Tibial artery (tissue), 4 donors: Measurements from ENCODE around the gene HTT.

ENCODE experiments used
- DNase-seq, 2 donors: peaks; one replicate each; pipeline ENCODE4 v3.0.0-alpha.2; 2019
- H3K27ac ChIP-seq, 2 donors: fragments of 200-600 bp; sonication (generic) in 1 of 2; 1 replicate in 1 of 2; 2 replicates in 1 of 2; pipeline ENCODE4 v1.5.1; 2018 to 2019; ENCODE audit warnings: mild to moderate bottlenecking in 1 of 2
- H3K27me3 ChIP-seq, 2 donors: fragments of 200-600 bp; sonication (generic) in 1 of 2; one replicate each; pipeline versions ENCODE4 v1.5.1 to v1.6.0; 2016 to 2019
- H3K36me3 ChIP-seq, 3 donors: fragments of 200-600 bp; sonication (generic) in 2 of 3; one replicate each; pipeline ENCODE4 v1.5.1; 2016 to 2019; ENCODE audit warnings: mild to moderate bottlenecking in 2 of 3
- H3K4me1 ChIP-seq, 4 donors: fragments of 200-600 bp; sonication (generic) in 2 of 4; 1 replicate in 3 of 4; 2 replicates in 1 of 4; pipeline ENCODE4 v1.5.1; 2016 to 2019
- H3K4me3 ChIP-seq, 2 donors: fragments of 200-600 bp; sonication (generic) in 1 of 2; 1 replicate in 1 of 2; 2 replicates in 1 of 2; pipeline ENCODE4 v1.5.1; 2018 to 2019; ENCODE audit warnings: mild to moderate bottlenecking in 2 of 2
- H3K9me3 ChIP-seq, 3 donors: fragments of 200-600 bp; sonication (generic) in 1 of 3; one replicate each; pipeline ENCODE4 v1.5.1; 2016 to 2019
- CTCF ChIP-seq, 2 experiments: fragments of 200-600 bp in 1 of 2; fragments of 450-650 bp in 1 of 2; IDR thresholded peaks; one replicate each; pipeline ENCODE4 v1.5.1; 2017 to 2019; ENCODE audit warnings: antibody characterized with exemption in 2 of 2, mild to moderate bottlenecking in 1 of 2, moderate library complexity in 1 of 2
- intact Hi-C: fragments of 100-400 bp; cut with DNase I; formaldehyde crosslinking; loops from one replicate; pipeline ENCODE4 v1.15.0; 2023; ENCODE audit warnings: low total_unique reads

The HTT gene

GRCh38 chr4:3123181-3123671 is 48.7 kb downstream of the HTT start:
- TF ChIP-seq CTCF (IDR thresholded peaks at IDR 0.05), result no peak
- H3K4me1 ChIP-seq, result peaks cover 0 to 10% (median 0%) of the 10 kb centered on the region in 4 donors
- no peak overlapping the region for H3K4me3 ChIP-seq
- intact Hi-C loops, result no loop called here
- H3K27ac ChIP-seq, result peak overlapping the region in 1 of 2 donors; percentile 33
- H3K9me3 ChIP-seq, result no peaks in the 10 kb centered on the region
- no peak for DNase-seq
- no peaks in the 10 kb centered on the region for H3K27me3 ChIP-seq
- peaks cover 42 to 79% (median 46%) of the 10 kb centered on the region in 3 donors for H3K36me3 ChIP-seq

GRCh38 chr4:3124070-3124767 is 49.7 kb downstream of the HTT start:
- Histone ChIP-seq H3K9me3 (no peaks in the 10 kb centered on the region), H3K27me3 (no peaks in the 10 kb centered on the region), H3K36me3 (peaks cover 40 to 83% (median 42%) of the 10 kb centered on the region in 3 donors), H3K27ac (no peak overlapping the region), H3K4me1 (peaks cover 0 to 10% (median 0%) of the 10 kb centered on the region in 4 donors), H3K4me3 (no peak overlapping the region)
- intact Hi-C loops, result no loop called here
- no peak for TF ChIP-seq CTCF (IDR thresholded peaks at IDR 0.05)
- DNase-seq, result no peak

GRCh38 chr4:3127112-3127511 is 52.6 kb downstream of the HTT start:
- no peak overlapping the region for H3K4me3 ChIP-seq
- intact Hi-C loops, result no loop called here

GRCh38 chr4:3128058-3128457 is 53.6 kb downstream of the HTT start:
- H3K9me3 ChIP-seq, result no peaks in the 10 kb centered on the region
- no peak for TF ChIP-seq CTCF (IDR thresholded peaks at IDR 0.05)
- no peak overlapping the region for H3K4me3 ChIP-seq
- H3K27me3 ChIP-seq, result no peaks in the 10 kb centered on the region
- peaks cover 0 to 5% (median 0%) of the 10 kb centered on the region in 4 donors for H3K4me1 ChIP-seq
- intact Hi-C loops, result no loop called here
- H3K36me3 ChIP-seq, result peaks cover 53 to 83% (median 57%) of the 10 kb centered on the region in 3 donors
- H3K27ac ChIP-seq, result no peak overlapping the region
- no peak for DNase-seq

More at GRCh38 chr4:3127112-3127511, 52.6 kb downstream of the HTT start:
- Histone ChIP-seq H3K27me3 (no peaks in the 10 kb centered on the region), H3K4me1 (peaks cover 0 to 10% (median 0%) of the 10 kb centered on the region in 4 donors), H3K36me3 (peaks cover 47 to 83% (median 49%) of the 10 kb centered on the region in 3 donors), H3K9me3 (no peaks in the 10 kb centered on the region), H3K27ac (no peak overlapping the region)
- no peak for TF ChIP-seq CTCF (IDR thresholded peaks at IDR 0.05)
- no peak for DNase-seq

GRCh38 chr4:3128976-3129375 is 54.5 kb downstream of the HTT start:
- TF ChIP-seq CTCF (IDR thresholded peaks at IDR 0.05), result no peak
- intact Hi-C loops, result no loop called here

More at GRCh38 chr4:3128976-3129375, 54.5 kb downstream of the HTT start:
- H3K27ac ChIP-seq, result no peak overlapping the region
- H3K9me3 ChIP-seq, result no peaks in the 10 kb centered on the region
- H3K4me1 ChIP-seq, result no peaks in the 10 kb centered on the region
- peaks cover 57 to 86% (median 60%) of the 10 kb centered on the region in 3 donors for H3K36me3 ChIP-seq
- DNase-seq, result no peak
- H3K4me3 ChIP-seq, result no peak overlapping the region
- H3K27me3 ChIP-seq, result no peaks in the 10 kb centered on the region
